AG04449 (cell line): ENCODE results near the gene TMCO4.

Experiments
- CTCF ChIA-PET: fragments of 350-600 bp; formaldehyde crosslinking; extraction: SDS; loops from one replicate; lab custom pipeline; 2021; ENCODE audit warnings: antibody characterized with exemption; lab: Yijun Ruan, JAX
- POLR2A ChIA-PET: fragments of 400-600, 350-600 bp; formaldehyde crosslinking; extraction: SDS; loops from one replicate; lab custom pipeline; 2020; ENCODE audit warnings: antibody characterized with exemption, inconsistent platforms; lab: Yijun Ruan, JAX
- DNase-seq: peaks from one replicate; pipeline ENCODE4 v3.0.0-alpha.2; 2010; ENCODE audit warnings: low read depth, low spot score
- H3K4me3 ChIP-seq: 2 replicates; pipeline ENCODE4 v1.5.1; 2011; ENCODE audit warnings: low read depth, mild to moderate bottlenecking, control low read depth, low read length
- CTCF ChIP-seq: IDR thresholded peaks from one replicate; pipeline ENCODE4 v1.5.1; 2011; ENCODE audit warnings: mild to moderate bottlenecking, moderate library complexity, low read length, control low read depth, inconsistent platforms; ENCODE audit not compliant: insufficient read depth; ENCODE audit errors: missing control alignments

Gene TMCO4

GRCh38 chr1:19750882-19751276 lies 48.8 kb downstream of the TMCO4 start:
- POLR2A ChIA-PET = no interaction called here
- CTCF ChIA-PET = interaction anchor here (1.0 to 1.8 kb wide), 5 partner anchors 10 to 131 kb away, joined by 3 to 8 read pairs (median 4); partner anchors contain the start of gene OTUD3
- no peak for DNase-seq
- no peak for TF ChIP-seq CTCF
- H3K4me3 ChIP-seq = no peak overlapping the region

GRCh38 chr1:19750101-19750881 lies 49.4 kb downstream of the TMCO4 start:
- no peak overlapping the region for H3K4me3 ChIP-seq
- ChIA-PET CTCF (interaction anchor here (0.9 to 1.8 kb wide), 6 partner anchors 11 to 132 kb away, joined by 3 to 8 read pairs (median 4); partner anchors contain the start of gene OTUD3), POLR2A (no interaction called here)
- DNase-seq = no peak
- TF ChIP-seq CTCF = no peak

GRCh38 chr1:19749685-19750084 lies 50.0 kb downstream of the TMCO4 start:
- ChIA-PET POLR2A (no interaction called here), CTCF (interaction anchor here (0.8 to 1.8 kb wide), 4 partner anchors 11 to 132 kb away, joined by 3 to 6 read pairs (median 4); partner anchors contain the start of gene OTUD3)
- no peak for DNase-seq
- no peak overlapping the region for H3K4me3 ChIP-seq
- no peak for TF ChIP-seq CTCF

GRCh38 chr1:19747761-19748160 lies 52.0 kb downstream of the TMCO4 start:
- no peak overlapping the region for H3K4me3 ChIP-seq
- ChIA-PET POLR2A (no interaction called here), CTCF (interaction anchor here (1.0 kb wide), 1 partner anchor 64 kb away, joined by 3 read pairs; no protein-coding TSS in a partner anchor)
- DNase-seq = no peak
- TF ChIP-seq CTCF = no peak

GRCh38 chr1:19744886-19745285 lies 54.8 kb downstream of the TMCO4 start:
- CTCF ChIA-PET = interaction anchor here (0.8 kb wide), 1 partner anchor 14 kb away, joined by 3 read pairs; no protein-coding TSS in a partner anchor
- H3K4me3 ChIP-seq = no peak overlapping the region
- no peak for TF ChIP-seq CTCF
- POLR2A ChIA-PET = no interaction called here
- DNase-seq = no peak

GRCh38 chr1:19744335-19744743 lies 55.4 kb downstream of the TMCO4 start:
- ChIA-PET CTCF (interaction anchor here (0.8 kb wide), 1 partner anchor 14 kb away, joined by 3 read pairs; no protein-coding TSS in a partner anchor), POLR2A (no interaction called here)
- TF ChIP-seq CTCF = no peak
- H3K4me3 ChIP-seq = no peak overlapping the region
- DNase-seq = no peak
